Left kidney (tissue), 2 donors: ENCODE measurements around the gene INO80B. TPM values are rescaled to one million over a fixed set of nuclear protein-coding genes. Genes with fewer than 3 reads are reported as not detected.
A peak's percentile ranks its signal among the peaks of the same experiment; 100 is the strongest.

Experiments used
- DNase-seq: peaks from one replicate; pipeline ENCODE4 v3.0.0-alpha.2; 2013
- polyA plus RNA-seq: library from polyadenylated mRNA; unstranded; fragments of 120-200 nt; gene quantifications from one replicate; pipeline ENCODE4 v1.2.1, GENCODE V29; 2013; ENCODE audit not compliant: insufficient read length

Gene INO80B
- polyA plus RNA-seq, 1 donor, result 26.9 TPM

GRCh38 chr2:74500578-74500946 lies 45.7 kb downstream of the INO80B start:
- no peak for DNase-seq

DNA sequence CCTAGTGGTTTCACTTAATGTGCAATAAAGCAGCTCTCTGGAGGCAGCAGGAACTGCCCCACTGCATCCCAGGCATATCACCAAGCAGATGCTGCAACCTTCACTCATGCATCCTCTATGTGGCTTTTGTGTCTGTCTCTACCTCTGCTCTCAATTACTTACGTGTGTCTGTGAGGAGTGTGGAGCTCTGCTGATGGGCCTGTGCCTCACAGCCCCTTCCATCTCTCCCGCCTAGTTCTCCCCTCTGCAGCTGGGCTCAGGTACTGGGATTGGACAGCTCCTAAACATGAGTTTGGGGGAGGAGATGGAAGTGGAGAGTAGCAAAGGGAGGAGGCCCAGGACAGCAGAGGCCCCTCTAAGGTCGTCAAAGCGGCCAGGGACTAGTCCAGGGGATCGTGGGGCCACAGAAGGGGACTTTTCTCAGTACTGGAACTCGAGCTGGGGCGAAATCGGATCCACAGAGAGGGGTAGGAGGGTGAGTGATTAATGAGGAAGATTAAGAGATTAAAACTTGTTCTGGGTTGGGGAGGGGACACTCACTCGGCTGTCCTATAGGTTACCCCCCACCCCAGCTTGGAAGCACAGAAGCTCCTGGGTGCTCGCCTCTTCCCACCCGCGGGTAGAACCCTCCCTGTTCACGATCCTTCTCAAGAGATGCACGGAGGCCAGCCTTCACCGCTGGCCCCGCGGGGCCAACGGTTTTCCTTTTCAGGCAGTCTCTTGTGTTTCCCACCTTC lies 46.6 kb downstream of the INO80B start:
- no peak for DNase-seq

GRCh38 chr2:74502147-74502719 lies 47.3 kb downstream of the INO80B start:
- no peak for DNase-seq

DNA sequence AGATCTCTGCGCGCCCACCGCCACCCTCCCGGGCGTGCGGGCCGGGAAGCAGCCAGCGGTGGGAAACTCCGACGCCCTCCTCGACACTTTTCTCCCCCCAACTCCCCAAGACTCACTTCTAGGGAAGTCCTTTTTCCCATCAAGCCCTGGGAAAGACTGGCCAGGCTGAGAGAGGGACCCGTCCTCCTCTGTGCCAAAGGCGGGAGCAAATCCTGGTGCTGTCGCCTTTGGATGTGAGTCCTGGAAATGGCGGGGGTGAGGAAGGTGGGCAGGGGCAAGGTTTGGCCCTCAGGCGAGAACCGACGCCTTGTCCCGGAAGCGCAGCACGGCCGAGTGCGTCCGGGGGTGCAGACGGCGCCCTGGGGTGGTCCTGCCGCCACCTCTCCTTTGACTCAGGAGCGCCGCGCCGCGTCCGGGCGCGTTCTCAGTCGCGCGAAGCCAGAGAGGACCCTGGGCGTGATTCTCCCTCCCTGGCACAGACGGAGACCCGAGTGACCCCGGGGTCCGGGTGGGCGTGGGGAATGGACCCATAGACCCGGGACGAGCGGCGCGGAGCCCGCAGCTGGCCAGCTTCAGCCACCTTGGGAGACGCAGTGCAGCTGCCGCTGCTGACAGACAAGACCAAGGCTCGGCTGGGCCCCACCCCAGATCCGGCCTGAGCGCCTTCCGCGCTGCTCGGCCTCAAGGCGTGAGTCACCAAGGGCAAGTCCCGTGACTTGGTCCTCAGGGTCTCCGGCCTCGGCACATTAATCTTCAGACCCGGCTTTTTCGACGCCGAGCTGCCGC lies 48.0 kb downstream of the INO80B start:
- DNase-seq, result no peak

GRCh38 chr2:74503506-74504475 lies 48.9 kb downstream of the INO80B start:
- DNase-seq, result no peak

DNA sequence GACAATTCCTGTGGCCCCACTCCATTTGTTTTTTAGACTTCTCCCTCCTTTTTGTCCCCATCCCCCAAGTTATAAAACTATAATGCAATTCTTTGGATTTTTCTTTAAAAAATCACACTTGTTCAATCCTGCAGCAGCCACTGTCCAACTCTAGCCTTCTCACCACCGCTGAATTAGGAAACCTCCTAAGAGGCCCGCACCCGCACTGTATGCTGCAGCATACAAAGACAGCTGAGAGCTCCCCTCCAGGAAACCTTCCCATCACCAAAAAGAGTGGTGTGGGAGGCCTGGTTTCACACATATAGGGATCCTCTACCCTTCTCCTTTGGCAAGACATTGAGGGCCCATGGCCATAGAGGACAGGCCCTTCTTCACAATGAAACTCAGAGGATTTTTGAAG lies 49.7 kb downstream of the INO80B start:
- no peak for DNase-seq

- DNase-seq, result no peak
Observed at GRCh38 chr2:74505448-74506246, 50.8 kb downstream of the INO80B start.

DNA sequence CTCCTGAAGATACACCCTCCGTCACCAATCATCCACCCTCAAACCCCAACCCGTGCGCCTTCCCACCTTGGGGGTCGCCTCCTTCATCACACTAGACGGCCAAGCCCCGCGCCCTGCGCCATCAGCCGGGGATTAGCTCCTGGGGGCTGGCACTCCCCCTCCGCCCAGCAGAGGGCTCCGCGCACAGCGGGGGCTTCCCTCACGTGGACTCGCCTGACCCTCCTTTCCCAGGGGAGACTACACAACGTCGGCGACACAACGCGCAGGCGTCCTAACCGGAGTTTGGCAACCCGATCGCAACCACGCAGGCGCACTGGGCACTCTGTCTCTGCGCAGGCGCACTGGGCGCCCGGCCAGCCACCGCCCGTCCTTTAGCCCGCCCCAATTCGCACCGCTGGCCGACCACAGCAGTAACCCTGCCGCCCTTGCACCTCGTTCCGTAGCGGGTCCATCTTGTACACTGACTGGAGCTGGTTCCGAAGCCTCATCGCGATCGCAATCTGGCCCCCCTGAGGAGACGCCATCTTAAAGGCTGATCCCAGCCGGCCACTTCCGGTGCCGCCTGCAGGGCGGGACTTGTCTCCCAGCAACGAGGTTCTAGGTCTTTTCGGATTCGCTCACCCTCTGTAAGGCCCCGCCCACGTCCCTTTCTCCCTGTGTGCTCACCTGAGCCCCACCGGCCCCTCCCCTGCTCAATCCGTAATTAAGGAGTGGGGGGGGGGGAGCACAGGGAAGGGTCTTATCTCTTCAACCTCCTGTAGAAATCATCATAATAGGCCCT lies 52.4 kb downstream of the INO80B start, which contains the start of gene PCGF1:
PCGF1 (minus strand) TSS at position 551 of the 781 bp plus-strand sequence; CDS start at position 524, 27 bp downstream.
- peak; percentile 99 for DNase-seq

Other genes with a start within 250 kb of the INO80B start
- 3.7 TPM for gene SLC4A5, start 111.7 kb upstream of the INO80B start, polyA plus RNA-seq
- gene DCTN1, start 74.8 kb upstream of the INO80B start, polyA plus RNA-seq, result 142 TPM
- 5.5 TPM for gene C2orf81, start 33.5 kb upstream of the INO80B start, polyA plus RNA-seq
- gene WDR54, start 33.4 kb upstream of the INO80B start, polyA plus RNA-seq, result 38.8 TPM
- 70.4 TPM for gene RTKN, start 13.2 kb upstream of the INO80B start, polyA plus RNA-seq
- 94.7 TPM for gene WBP1, start 3.4 kb downstream of the INO80B start, polyA plus RNA-seq
- gene MOGS, start 10.3 kb downstream of the INO80B start, polyA plus RNA-seq, result 57.0 TPM
- 37.7 TPM for gene MRPL53, start 17.6 kb downstream of the INO80B start, polyA plus RNA-seq
- 15.8 TPM for gene CCDC142, start 27.9 kb downstream of the INO80B start, polyA plus RNA-seq
- 31.5 TPM for gene TTC31, start 28.0 kb downstream of the INO80B start, polyA plus RNA-seq
- gene LBX2, start 44.5 kb downstream of the INO80B start, polyA plus RNA-seq, result 3.1 TPM
- 29.5 TPM for gene PCGF1, start 52.6 kb downstream of the INO80B start, polyA plus RNA-seq
- 0.07 TPM for gene TLX2, start 59.4 kb downstream of the INO80B start, polyA plus RNA-seq
- 0.40 TPM for gene DQX1, start 71.1 kb downstream of the INO80B start, polyA plus RNA-seq
- gene AUP1, start 74.6 kb downstream of the INO80B start, polyA plus RNA-seq, result 96.8 TPM
- 29.8 TPM for gene HTRA2, start 74.8 kb downstream of the INO80B start, polyA plus RNA-seq
- 10.8 TPM for gene LOXL3, start 98.9 kb downstream of the INO80B start, polyA plus RNA-seq
- gene DOK1, start 99.6 kb downstream of the INO80B start, polyA plus RNA-seq, result 7.4 TPM
- 1.0 TPM for gene M1AP, start 193.2 kb downstream of the INO80B start, polyA plus RNA-seq
- gene SEMA4F, start 199.2 kb downstream of the INO80B start, polyA plus RNA-seq, result 6.3 TPM